Caki2 (cell line): Measurements from ENCODE around the gene SRPX. TPM values are rescaled to one million over a fixed set of nuclear protein-coding genes. Genes with fewer than 3 reads are reported as not detected.

Experiments
- DNase-seq: peaks from one replicate; pipeline ENCODE4 v3.0.0-alpha.2; 2015; ENCODE audit warnings: low read depth
- in situ Hi-C: cut with HindIII; loops from 2 replicates; pipeline ENCODE4 v1.10.0; 2016; ENCODE audit warnings: low sequenced_read_pairs, low pct_unique_long_range_greater_than_20kb, mixed read lengths
- total RNA-seq: library from RNA; depleted of rRNA; stranded (reverse); fragments of >200 nt; shearing (Covaris generic); gene quantifications from 2 replicates; pipeline ENCODE4 v1.2.3, GENCODE V29; 2014; ENCODE audit warnings: low replicate concordance; rRNA removed

The SRPX gene, protein sequence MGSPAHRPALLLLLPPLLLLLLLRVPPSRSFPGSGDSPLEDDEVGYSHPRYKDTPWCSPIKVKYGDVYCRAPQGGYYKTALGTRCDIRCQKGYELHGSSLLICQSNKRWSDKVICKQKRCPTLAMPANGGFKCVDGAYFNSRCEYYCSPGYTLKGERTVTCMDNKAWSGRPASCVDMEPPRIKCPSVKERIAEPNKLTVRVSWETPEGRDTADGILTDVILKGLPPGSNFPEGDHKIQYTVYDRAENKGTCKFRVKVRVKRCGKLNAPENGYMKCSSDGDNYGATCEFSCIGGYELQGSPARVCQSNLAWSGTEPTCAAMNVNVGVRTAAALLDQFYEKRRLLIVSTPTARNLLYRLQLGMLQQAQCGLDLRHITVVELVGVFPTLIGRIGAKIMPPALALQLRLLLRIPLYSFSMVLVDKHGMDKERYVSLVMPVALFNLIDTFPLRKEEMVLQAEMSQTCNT
- 7.1 and 22.4 TPM in 2 replicates for total RNA-seq

GRCh38 chrX:38220415-38221390 lies at the start of gene SRPX:
Gene SRPX (minus strand): TSS chrX:38220871. CDS start chrX:38220792, 79 bp downstream.
- peak; percentile 24 for DNase-seq

DNA sequence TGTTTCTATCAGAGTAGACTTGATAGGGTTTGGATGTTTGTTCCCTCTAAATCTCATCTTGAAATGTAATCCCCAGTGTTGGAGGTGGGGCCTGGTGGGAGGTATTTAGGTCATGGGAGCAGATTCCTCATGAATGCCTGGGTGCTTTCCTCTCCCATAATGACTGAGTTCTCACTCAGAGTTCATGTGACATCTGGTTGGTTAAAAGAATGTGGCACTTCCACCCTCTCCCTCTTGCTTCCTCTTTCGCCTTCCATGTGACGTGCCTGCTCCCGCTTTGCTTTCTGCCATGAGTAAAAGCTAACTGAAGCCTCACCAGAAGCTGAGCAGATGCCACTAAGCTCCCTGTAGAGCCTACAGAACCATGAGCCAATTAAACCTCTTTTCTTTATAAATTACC lies 47.3 kb upstream of the SRPX start:
- DNase-seq = no peak
- in situ Hi-C loops = no loop called here

More at GRCh38 chrX:38220415-38221390, at the start of gene SRPX:
- in situ Hi-C loops = no loop called here

DNA sequence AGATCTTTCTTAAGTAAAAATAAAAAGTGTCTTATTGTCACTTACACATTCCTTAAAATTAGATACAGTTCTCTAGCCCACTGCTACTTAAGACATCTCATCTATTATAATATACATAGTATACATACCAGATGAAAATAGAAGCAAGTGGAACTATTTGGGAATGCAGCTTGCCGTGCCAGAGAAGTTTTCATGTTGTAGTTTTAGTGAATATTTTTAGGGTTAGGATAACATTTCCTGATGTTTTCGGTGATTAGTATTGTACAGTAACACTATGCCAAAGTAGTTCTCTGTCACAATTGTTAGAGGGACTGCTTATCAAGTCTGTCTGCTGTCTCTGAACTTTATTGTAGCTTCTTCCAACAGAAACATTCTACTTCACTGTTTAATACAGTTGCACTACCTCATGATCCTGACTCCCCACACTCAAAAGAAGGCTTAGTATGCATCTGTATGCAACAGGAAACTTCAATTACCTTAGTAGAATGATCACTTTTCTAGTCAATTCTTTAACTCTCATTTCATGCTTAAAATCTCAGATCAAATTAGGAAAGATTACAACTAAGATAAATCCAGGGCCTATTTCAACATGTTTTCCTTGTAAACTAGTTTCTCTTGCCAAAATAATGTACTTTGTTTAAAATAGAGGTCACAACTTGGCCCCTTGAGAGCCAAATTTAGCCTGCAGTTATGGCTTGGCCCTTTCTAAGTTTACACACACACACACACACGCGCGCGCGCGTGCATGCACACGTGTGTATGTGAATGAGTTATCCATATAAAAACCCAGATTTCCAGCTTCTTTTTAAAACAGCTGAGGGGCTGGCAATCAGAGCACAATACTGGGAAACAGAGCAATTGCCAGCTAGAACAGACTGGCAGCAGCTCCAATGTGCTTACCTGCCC lies 42.3 kb upstream of the SRPX start:
- no peak for DNase-seq
- in situ Hi-C loops = no loop called here

- in situ Hi-C loops = no loop called here
Measured at GRCh38 chrX:38260231-38260630, 39.6 kb upstream of the SRPX start.

GRCh38 chrX:38256019-38256418 lies 35.3 kb upstream of the SRPX start:
- no peak for DNase-seq
- in situ Hi-C loops = no loop called here

More at GRCh38 chrX:38260231-38260630, 39.6 kb upstream of the SRPX start:
- peak; percentile 12 for DNase-seq

GRCh38 chrX:38249965-38250364 lies 29.3 kb upstream of the SRPX start:
- in situ Hi-C loops = no loop called here
- DNase-seq = no peak

DNA sequence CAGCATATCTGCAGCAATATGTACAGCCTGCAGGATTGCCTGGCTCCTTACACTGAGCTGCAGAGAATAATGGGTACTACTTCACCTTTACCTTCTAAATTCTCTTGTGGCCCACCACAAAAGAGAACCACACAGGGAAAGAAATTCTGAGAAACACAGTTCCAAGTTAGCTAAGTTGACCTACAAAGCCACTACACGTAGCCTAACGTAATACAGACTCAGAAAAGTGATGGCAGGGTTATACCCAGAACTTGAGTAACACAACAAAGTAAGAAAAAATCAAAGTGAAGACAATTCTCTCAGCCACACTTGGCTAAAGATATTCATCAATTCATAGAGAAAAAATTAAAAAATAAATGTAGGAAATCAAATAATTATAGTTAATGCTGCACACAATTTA lies 26.4 kb upstream of the SRPX start:
- DNase-seq = no peak
- in situ Hi-C loops = no loop called here

DNA sequence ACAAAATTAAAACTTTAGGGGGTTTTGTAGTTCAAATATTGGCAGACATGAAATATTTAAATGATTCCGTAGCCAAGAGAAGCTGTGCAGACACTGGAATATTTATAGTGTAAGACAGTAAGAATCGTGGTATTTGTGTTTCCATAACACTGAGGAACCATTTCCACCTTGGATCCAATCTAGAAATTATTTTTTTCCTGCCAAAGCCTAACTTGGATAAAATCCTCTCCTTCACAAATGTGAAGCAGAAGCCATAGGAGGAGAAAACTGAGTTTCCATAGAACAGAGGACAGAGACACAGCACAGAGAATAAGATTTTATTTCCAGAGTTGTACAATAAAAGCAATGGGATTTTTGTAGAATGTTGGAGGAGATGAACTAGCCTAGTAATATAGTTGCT lies 19.9 kb upstream of the SRPX start:
- in situ Hi-C loops = no loop called here
- DNase-seq = no peak

DNA sequence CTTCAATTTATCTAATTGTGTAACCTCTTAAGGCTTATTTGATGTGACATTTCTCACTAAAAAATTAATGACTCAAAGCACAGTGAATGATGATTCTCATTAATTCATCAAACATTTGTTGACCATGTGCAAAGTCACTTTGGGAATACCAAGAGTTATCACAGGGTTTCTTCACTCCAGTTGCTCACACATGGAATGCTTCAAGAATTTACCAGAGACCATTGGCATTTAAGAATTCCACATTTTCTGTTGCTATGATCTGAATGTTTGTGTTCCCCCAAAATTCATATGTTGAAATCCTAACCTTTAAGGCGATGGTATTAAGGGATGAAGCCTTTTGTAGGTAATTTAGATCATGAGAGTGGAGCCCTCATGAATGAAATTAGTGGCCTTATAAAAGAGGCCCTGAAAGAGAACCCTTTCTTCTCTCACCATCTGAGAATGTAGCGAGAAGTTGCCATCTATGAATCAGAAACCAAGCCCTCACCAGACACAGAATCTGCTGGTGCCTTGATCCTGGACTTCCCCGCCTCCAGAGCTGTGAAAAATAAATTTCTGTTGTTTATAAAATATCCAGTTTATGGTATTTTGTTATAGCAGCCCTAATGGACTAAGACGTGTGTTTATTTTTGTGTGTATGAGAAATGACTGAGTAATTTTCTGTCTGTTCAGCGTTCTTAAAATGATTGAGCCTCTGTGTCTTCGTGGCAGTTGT lies 16.4 kb upstream of the SRPX start:
- DNase-seq = no peak
- in situ Hi-C loops = no loop called here

- peak; percentile 43 for DNase-seq
- in situ Hi-C loops = no loop called here
Measured at GRCh38 chrX:38233891-38234667, 13.4 kb upstream of the SRPX start.

DNA sequence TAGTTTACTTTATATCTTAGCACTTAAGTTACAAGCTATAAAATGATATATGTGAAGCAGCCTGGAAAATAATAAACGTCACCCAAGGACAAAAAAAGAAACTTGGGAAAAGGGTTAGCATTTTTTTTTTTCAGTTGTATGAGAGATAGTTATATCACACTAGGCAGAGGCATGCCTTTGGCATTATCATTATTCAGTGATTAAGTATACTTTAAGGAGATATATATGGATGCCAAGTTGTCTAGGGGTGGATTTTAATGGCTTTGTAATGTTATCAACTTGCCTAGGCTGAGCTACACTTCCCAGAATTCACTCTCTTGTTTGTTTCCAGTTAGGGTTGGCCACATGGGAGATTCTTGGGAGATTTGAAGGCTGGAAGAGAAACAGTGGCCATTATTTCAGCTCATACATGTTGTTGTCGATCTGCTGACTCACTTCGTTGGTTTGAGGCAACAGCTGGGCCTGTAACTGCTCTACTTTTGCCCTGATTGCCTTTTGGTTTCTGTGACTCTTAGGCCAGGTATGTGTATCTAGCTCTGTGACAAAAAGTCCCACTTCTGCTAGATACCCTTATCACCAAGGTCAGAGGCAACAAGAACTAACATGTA lies 11.5 kb upstream of the SRPX start:
- in situ Hi-C loops = no loop called here
- DNase-seq = no peak

DNA sequence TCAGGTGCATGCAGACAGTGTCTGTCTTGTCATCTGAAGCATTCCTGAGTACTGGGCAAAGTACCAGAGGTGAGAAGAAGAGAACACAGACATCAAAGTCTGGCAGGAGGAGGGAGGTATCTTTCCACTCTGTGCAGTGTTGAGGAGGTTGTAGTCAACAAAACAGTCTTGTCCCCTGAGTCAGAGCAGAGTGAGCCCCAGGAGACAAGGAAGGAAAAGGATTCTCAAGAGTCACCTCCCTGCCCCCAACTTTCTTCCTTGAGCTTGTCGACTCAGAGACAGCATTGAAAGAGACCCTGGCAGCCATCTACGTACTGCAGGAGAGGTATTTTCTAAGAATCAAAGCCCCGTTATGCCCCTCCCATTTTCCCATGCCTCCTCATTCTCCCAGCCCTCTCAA lies 4.4 kb upstream of the SRPX start:
- in situ Hi-C loops = no loop called here
- no peak for DNase-seq

DNA sequence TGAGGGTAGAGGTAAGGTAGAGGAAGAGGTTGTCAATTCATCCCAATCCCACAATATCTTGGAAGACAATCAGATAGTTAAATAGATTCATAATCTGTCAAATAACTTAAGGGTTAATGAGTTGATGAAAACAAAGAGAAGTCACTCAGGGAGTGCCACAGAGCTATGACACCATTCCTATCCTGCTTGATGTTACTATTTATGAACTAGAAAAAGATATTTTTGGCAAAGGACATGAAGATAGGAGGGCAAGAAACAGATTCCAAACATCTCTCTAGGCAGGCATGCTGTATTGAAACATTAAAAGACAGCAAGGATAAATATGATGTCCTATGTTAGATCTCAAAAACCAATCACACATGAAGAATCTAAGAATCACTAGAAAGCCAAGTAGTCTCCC lies 3.5 kb upstream of the SRPX start:
- in situ Hi-C loops = no loop called here
- DNase-seq = no peak

DNA sequence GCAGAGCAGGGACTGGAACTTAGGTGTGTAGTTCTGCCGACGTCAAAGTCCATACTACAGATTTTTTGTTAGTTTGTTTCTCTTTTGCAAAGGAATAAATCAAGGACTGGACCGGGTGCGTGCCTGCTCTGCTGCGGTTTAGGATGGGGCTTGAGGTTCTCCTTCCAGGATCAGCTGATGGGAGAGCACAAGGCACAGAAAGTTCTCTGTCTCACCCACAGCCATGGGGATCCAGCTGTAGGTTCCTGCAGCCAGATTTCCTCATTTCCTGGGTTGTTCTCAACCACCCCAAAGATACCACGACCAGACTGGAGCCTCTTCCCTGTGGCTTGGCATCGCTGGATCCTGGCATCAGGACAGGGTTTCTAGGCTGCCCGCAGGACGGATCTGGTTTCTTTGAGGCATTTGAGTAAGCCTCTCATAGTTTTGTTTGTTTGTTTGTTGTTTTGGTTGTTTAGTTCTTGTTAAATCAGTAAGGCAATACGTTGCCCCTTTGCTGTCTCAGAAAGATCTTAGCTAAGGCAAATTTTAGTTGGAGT lies 789 bp upstream of the SRPX start:
- no peak for DNase-seq
- in situ Hi-C loops = no loop called here

DNA sequence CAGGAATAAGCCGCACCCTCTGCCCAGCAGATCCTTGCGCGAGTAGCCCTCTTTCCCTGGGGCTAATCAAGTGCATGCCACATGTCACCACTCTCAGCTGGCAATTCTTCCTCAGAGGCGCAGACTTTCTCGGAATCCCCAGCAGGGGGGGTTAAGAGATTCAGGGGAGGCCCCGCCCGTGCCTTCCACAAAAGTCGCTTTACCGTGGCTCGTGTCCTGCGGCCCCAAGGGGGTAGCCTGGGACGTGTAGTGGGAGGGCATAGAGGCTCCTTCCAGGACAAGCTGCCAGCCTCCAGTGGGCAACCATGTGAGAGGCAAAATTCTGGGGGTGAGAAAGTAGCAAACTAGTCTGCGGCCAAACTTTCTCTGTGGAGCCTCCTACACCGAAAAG lies 652 bp downstream of the SRPX start:
- peak; percentile 55 for DNase-seq
- in situ Hi-C loops = no loop called here

- no peak for DNase-seq
- in situ Hi-C loops = no loop called here
Measured at GRCh38 chrX:38216642-38217041, 4.0 kb downstream of the SRPX start.
